HepG2 (cell line): ENCODE results near the gene TRPC4AP. TPM values are rescaled to one million over a fixed set of nuclear protein-coding genes. Genes with fewer than 3 reads are reported as not detected.

Source experiments
- CC2D1A ChIP-seq: sonication (generic); formaldehyde crosslinking; IDR thresholded peaks from 2 replicates; pipeline ENCODE4 v1.8.1; 2023; ENCODE audit warnings: mild to moderate bottlenecking, missing genetic modification reagents
- CCDC6 ChIP-seq: sonication (generic); formaldehyde crosslinking; IDR thresholded peaks from 2 replicates; pipeline ENCODE4 v1.8.1; 2022; ENCODE audit warnings: mild to moderate bottlenecking, missing genetic modification reagents, moderate library complexity
- DPF2 ChIP-seq: sonication (generic); formaldehyde crosslinking; IDR thresholded peaks from 2 replicates; pipeline ENCODE4 v1.4.0; 2020; ENCODE audit warnings: mild to moderate bottlenecking, low read depth, missing genetic modification reagents, borderline replicate concordance
- FOXA3 ChIP-seq: IDR thresholded peaks from 2 replicates; pipeline ENCODE4 v1.6.1; 2016; ENCODE audit warnings: missing genetic modification reagents, missing compliant biosample characterization
- KAT7 ChIP-seq: IDR thresholded peaks from 2 replicates; pipeline ENCODE4 v1.6.1; 2018; ENCODE audit warnings: borderline replicate concordance, missing compliant biosample characterization
- KDM5B ChIP-seq: sonication (generic); formaldehyde crosslinking; IDR thresholded peaks from 2 replicates; pipeline ENCODE4 v1.4.0; 2020; ENCODE audit warnings: missing genetic modification reagents, mild to moderate bottlenecking, borderline replicate concordance
- KLF13 ChIP-seq: sonication (generic); formaldehyde crosslinking; IDR thresholded peaks from 2 replicates; pipeline ENCODE4 v1.4.0; 2020; ENCODE audit warnings: mild to moderate bottlenecking, missing genetic modification reagents
- MIXL1 ChIP-seq: IDR thresholded peaks from 2 replicates; pipeline ENCODE4 v1.6.1; 2016
- NFRKB ChIP-seq: fragments of 450-650 bp; IDR thresholded peaks from 2 replicates; pipeline ENCODE4 v1.6.1; 2017
- NFYC ChIP-seq: IDR thresholded peaks from 2 replicates; pipeline ENCODE4 v1.6.1; 2016; ENCODE audit warnings: missing genetic modification reagents, missing compliant biosample characterization
- RFXANK ChIP-seq: IDR thresholded peaks from 2 replicates; pipeline ENCODE4 v1.6.1; 2016
- RNF219 ChIP-seq: sonication (generic); formaldehyde crosslinking; IDR thresholded peaks from 2 replicates; pipeline ENCODE4 v1.5.0; 2020; ENCODE audit warnings: mild to moderate bottlenecking, missing genetic modification reagents
- SALL2 ChIP-seq: sonication (generic); formaldehyde crosslinking; IDR thresholded peaks from 2 replicates; pipeline ENCODE4 v1.8.1; 2023; ENCODE audit warnings: mild to moderate bottlenecking, missing genetic modification reagents, inconsistent platforms
- SCMH1 ChIP-seq: sonication (generic); formaldehyde crosslinking; IDR thresholded peaks from 2 replicates; pipeline ENCODE4 v1.9.0; 2021; ENCODE audit warnings: missing genetic modification reagents, mild to moderate bottlenecking, borderline replicate concordance
- SIX1 ChIP-seq: sonication (generic); formaldehyde crosslinking; IDR thresholded peaks from 2 replicates; pipeline ENCODE4 v1.4.0; 2020; ENCODE audit warnings: missing genetic modification reagents, borderline replicate concordance
- SNAI1 ChIP-seq: sonication (generic); formaldehyde crosslinking; IDR thresholded peaks from 2 replicates; pipeline ENCODE4 v1.5.0; 2020; ENCODE audit warnings: mild to moderate bottlenecking, missing genetic modification reagents, borderline replicate concordance
- SRF ChIP-seq: IDR thresholded peaks from 2 replicates; pipeline ENCODE4 v1.6.1; 2011; ENCODE audit warnings: mild to moderate bottlenecking, low read depth, low read length, moderate library complexity
- TBX3 ChIP-seq: fragments of 450-650 bp; IDR thresholded peaks from 2 replicates; pipeline ENCODE4 v1.6.1; 2017; ENCODE audit warnings: antibody characterized with exemption, mild to moderate bottlenecking, inconsistent platforms, borderline replicate concordance
- WIZ ChIP-seq: sonication (generic); formaldehyde crosslinking; IDR thresholded peaks from 2 replicates; pipeline ENCODE4 v1.5.1; 2020; ENCODE audit warnings: mild to moderate bottlenecking, missing genetic modification reagents
- ZBTB33 ChIP-seq: sonication (generic); formaldehyde crosslinking; IDR thresholded peaks from 2 replicates; pipeline ENCODE4 v1.4.0; 2020; ENCODE audit warnings: missing genetic modification reagents
- ZFP1 ChIP-seq: IDR thresholded peaks from 2 replicates; pipeline ENCODE4 v1.6.1; 2016
- ZNF12 ChIP-seq: sonication (generic); formaldehyde crosslinking; IDR thresholded peaks from 2 replicates; pipeline ENCODE4 v1.5.0; 2020; ENCODE audit warnings: missing genetic modification reagents
- ZNF337 ChIP-seq: sonication (generic); formaldehyde crosslinking; IDR thresholded peaks from 2 replicates; pipeline ENCODE4 v1.5.1; 2020; ENCODE audit warnings: missing genetic modification reagents, low read depth, mild to moderate bottlenecking, borderline replicate concordance
- ZNF367 ChIP-seq: sonication (generic); formaldehyde crosslinking; IDR thresholded peaks from 2 replicates; pipeline ENCODE4 v1.4.0; 2020; ENCODE audit warnings: missing genetic modification reagents, borderline replicate concordance
- ZNF496 ChIP-seq: sonication (generic); formaldehyde crosslinking; IDR thresholded peaks from 2 replicates; pipeline ENCODE4 v1.8.1; 2023; ENCODE audit warnings: mild to moderate bottlenecking, moderate library complexity, missing genetic modification reagents; ENCODE audit not compliant: insufficient replicate concordance
- ZNF607 ChIP-seq: sonication (generic); formaldehyde crosslinking; IDR thresholded peaks from 2 replicates; pipeline ENCODE4 v1.5.1; 2020; ENCODE audit warnings: missing genetic modification reagents, mild to moderate bottlenecking, borderline replicate concordance
- ZNF749 ChIP-seq: sonication (generic); formaldehyde crosslinking; IDR thresholded peaks from 2 replicates; pipeline ENCODE4 v1.8.0; 2022; ENCODE audit warnings: mild to moderate bottlenecking, missing genetic modification reagents, moderate library complexity, borderline replicate concordance
- ZNF879 ChIP-seq: sonication (generic); formaldehyde crosslinking; IDR thresholded peaks from 2 replicates; pipeline ENCODE4 v1.8.1; 2023; ENCODE audit warnings: missing genetic modification reagents
- polyA plus RNA-seq, 8 experiments: library from polyadenylated mRNA; depleted of rRNA in 3 of 8; stranded (reverse) in 7 of 8; unstranded in 1 of 8; fragments of >200 nt; fragmentation: Illumina TruSeq in 4 of 8; extraction: Trizol in 4 of 8; gene quantifications; 2 replicates each; pipeline versions ENCODE4 v1.2.1 to v1.2.3, GENCODE V29; 2011 to 2016; ENCODE audit warnings: low read depth in 4 of 8, missing spikeins in 1 of 8, mixed read lengths in 1 of 8; ENCODE audit not compliant: insufficient read depth in 1 of 8
- total RNA-seq, 5 experiments: library from RNA; depleted of rRNA; stranded (reverse); fragments of >200 nt; fragmentation: Illumina TruSeq; extraction: Trizol; gene quantifications; 2 replicates each; pipeline ENCODE4 v1.2.3, GENCODE V29; 2016; ENCODE audit warnings: low read depth in 1 of 5

Gene TRPC4AP
- total and polyA plus RNA-seq, 2 of the 13 experiments (the other 11 are each of a cell fraction or from before 2014, with no cell fraction given): 136 to 137 TPM

- no peak; the same call in 1 of the 2 replicates for TF ChIP-seq ZBTB33 (CRISPR knock-in tag)
- TF ChIP-seq ZNF496 (CRISPR knock-in tag): no peak
- peak; percentile 82 for TF ChIP-seq ZNF749 (CRISPR knock-in tag)
- TF ChIP-seq ZNF879 (CRISPR knock-in tag): peak; percentile 80; the same call in 1 of the 2 replicates
- TF ChIP-seq CC2D1A (CRISPR knock-in tag): no peak; the same call in 1 of the 2 replicates
- TF ChIP-seq ZNF337 (CRISPR knock-in tag): peak; percentile 99; the same call in 1 of the 2 replicates
- TF ChIP-seq SCMH1: no peak
- TF ChIP-seq DPF2 (CRISPR knock-in tag): peak; percentile 42; the same call in 1 of the 2 replicates
- TF ChIP-seq SIX1 (CRISPR knock-in tag): peak; percentile 68
- no peak for TF ChIP-seq RNF219
- no peak; the same call in 1 of the 2 replicates for TF ChIP-seq FOXA3
- TF ChIP-seq SRF: no peak
- peak; percentile 91 for TF ChIP-seq KAT7 (CRISPR knock-in tag)
- TF ChIP-seq SNAI1 (CRISPR knock-in tag): peak; percentile 98
- TF ChIP-seq NFRKB: no peak
- peak; percentile 98 for TF ChIP-seq SALL2 (CRISPR knock-in tag)
- peak; percentile 51; the same call in 1 of the 2 replicates for TF ChIP-seq ZNF367 (CRISPR knock-in tag)
- peak; percentile 58 for TF ChIP-seq NFYC (CRISPR knock-in tag)
- TF ChIP-seq MIXL1 (CRISPR knock-in tag): peak; percentile 71; the same call in 1 of the 2 replicates
- peak; percentile 69; the same call in 1 of the 2 replicates for TF ChIP-seq TBX3
- peak; percentile 82 for TF ChIP-seq CCDC6 (CRISPR knock-in tag)
- peak; percentile 88; the same call in 1 of the 2 replicates for TF ChIP-seq ZNF12
- TF ChIP-seq ZFP1: no peak; the same call in 1 of the 2 replicates
- peak; percentile 99 for TF ChIP-seq KDM5B
- TF ChIP-seq ZNF607 (CRISPR knock-in tag): peak; percentile 73; the same call in 1 of the 2 replicates
- TF ChIP-seq KLF13 (CRISPR knock-in tag): no peak
- TF ChIP-seq WIZ: no peak; the same call in 1 of the 2 replicates
- TF ChIP-seq RFXANK (CRISPR knock-in tag): peak; percentile 36; the same call in 1 of the 2 replicates
These were observed 137.2 kb downstream of the TRPC4AP start, which contains the start of the genes GSS and MYH7B (continued) for GRCh38 chr20:34955231-34956040.
